ENCODE results near the gene SPRED3.

SPRED3 gene

DNA sequence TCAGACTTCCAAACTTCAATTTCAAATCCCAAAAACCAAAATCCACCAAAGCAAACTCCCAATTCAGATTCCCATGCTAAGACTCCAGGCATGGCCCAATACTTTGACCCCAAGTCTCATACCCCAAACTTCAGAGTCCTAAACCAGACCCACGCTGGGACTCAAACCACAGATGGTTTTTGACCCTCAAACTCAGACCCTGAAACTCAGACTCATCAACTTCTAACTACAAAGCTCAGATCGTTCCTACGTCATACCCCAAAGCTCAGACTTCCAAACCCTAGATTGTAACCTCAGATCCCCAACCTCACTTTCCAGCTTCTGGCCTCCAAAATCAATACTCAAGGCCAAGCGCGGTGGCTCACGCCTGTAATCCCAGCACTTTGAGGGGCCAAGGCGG, 56.9 kb downstream of the SPRED3 start:
- DNase-seq (ENCODE audit: low spot score), result no peak

DNA sequence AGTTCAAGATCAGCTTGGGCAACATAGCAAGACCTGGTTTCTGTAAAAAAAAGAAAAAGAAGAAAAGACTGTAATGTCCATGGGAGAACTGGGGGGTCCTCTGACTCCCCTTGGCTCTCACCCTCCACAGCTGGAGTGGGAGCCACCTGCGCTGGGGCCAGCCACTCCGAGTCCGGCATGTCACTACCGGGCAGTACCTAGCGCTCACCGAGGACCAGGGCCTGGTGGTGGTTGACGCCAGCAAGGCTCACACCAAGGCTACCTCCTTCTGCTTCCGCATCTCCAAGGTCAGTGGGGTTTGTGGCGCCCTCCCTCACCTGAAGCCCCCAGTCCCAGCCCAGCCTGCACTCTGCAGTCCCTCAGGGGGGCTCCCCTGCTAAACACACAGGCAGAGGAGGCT, 59.7 kb downstream of the SPRED3 start:
- no peak for DNase-seq (ENCODE audit: low spot score)

All from RKO (cell line).